Neutrophil (primary cell): Measurements from ENCODE around the gene CLDN17.

Source experiments
- H3K27ac ChIP-seq: fragments of 200-600 bp; sonication (generic); 2 replicates; pipeline ENCODE4 v1.5.1; 2016; ENCODE audit warnings: mild to moderate bottlenecking, moderate library complexity
- H3K27me3 ChIP-seq: fragments of 200-600 bp; sonication (generic); 2 replicates; pipeline ENCODE4 v1.6.0; 2016; ENCODE audit warnings: mild to moderate bottlenecking
- H3K36me3 ChIP-seq: fragments of 200-600 bp; sonication (generic); 2 replicates; pipeline ENCODE4 v1.5.1; 2017
- H3K4me1 ChIP-seq, 2 experiments: fragments of 200-600 bp in 1 of 2; sonication (generic) in 1 of 2; 1 replicate in 1 of 2; 2 replicates in 1 of 2; pipeline versions ENCODE4 v1.5.1 to v1.6.1; 2013 to 2016; ENCODE audit warnings: low read depth in 1 of 2, low read length in 1 of 2, mild to moderate bottlenecking in 1 of 2, moderate library complexity in 1 of 2; ENCODE audit not compliant: control insufficient read depth in 1 of 2, insufficient read depth in 1 of 2
- H3K4me3 ChIP-seq, 2 experiments: fragments of 200-600 bp in 1 of 2; sonication (generic) in 1 of 2; 1 replicate in 1 of 2; 2 replicates in 1 of 2; pipeline ENCODE4 v1.5.1; 2013 to 2016; ENCODE audit warnings: low read depth in 1 of 2, low read length in 1 of 2, mild to moderate bottlenecking in 1 of 2, moderate library complexity in 1 of 2
- H3K9me3 ChIP-seq: fragments of 200-600 bp; sonication (generic); 2 replicates; pipeline ENCODE4 v1.5.1; 2016
- CTCF ChIP-seq: fragments of 200-600 bp; sonication (generic); IDR thresholded peaks from 2 replicates; pipeline ENCODE4 v1.5.1; 2016; ENCODE audit warnings: antibody characterized with exemption

CLDN17 gene

GRCh38 chr21:30117631-30118030 lies 49.0 kb downstream of the CLDN17 start:
- no peak for TF ChIP-seq CTCF
- Histone ChIP-seq H3K4me1 (no peaks in the 10 kb centered on the region), H3K9me3 (no peaks in the 10 kb centered on the region), H3K27me3 (no peaks in the 10 kb centered on the region), H3K27ac (no peak overlapping the region), H3K36me3 (no peaks in the 10 kb centered on the region), H3K4me3 (no peak overlapping the region)

GRCh38 chr21:30116479-30116878 lies 50.1 kb downstream of the CLDN17 start:
- no peak overlapping the region for H3K27ac ChIP-seq
- H3K4me3 ChIP-seq, result no peak overlapping the region
- H3K36me3 ChIP-seq, result no peaks in the 10 kb centered on the region
- no peaks in the 10 kb centered on the region for H3K4me1 ChIP-seq
- no peaks in the 10 kb centered on the region for H3K9me3 ChIP-seq
- no peak for TF ChIP-seq CTCF
- no peaks in the 10 kb centered on the region for H3K27me3 ChIP-seq
